OCI-M1 (cell line): ENCODE data around the gene CD248.
A peak's percentile ranks its signal among the peaks of the same experiment; 100 is the strongest.
"Not testable (repeated sequence)": the region's sequence is repeated elsewhere in the genome, so short reads cannot be mapped to it uniquely, and the experiment has no call there.

Experiments used
- DNase-seq: peaks from one replicate; lab custom pipeline; 2025; lab: John Stamatoyannopoulos, UW

Gene CD248

DNA sequence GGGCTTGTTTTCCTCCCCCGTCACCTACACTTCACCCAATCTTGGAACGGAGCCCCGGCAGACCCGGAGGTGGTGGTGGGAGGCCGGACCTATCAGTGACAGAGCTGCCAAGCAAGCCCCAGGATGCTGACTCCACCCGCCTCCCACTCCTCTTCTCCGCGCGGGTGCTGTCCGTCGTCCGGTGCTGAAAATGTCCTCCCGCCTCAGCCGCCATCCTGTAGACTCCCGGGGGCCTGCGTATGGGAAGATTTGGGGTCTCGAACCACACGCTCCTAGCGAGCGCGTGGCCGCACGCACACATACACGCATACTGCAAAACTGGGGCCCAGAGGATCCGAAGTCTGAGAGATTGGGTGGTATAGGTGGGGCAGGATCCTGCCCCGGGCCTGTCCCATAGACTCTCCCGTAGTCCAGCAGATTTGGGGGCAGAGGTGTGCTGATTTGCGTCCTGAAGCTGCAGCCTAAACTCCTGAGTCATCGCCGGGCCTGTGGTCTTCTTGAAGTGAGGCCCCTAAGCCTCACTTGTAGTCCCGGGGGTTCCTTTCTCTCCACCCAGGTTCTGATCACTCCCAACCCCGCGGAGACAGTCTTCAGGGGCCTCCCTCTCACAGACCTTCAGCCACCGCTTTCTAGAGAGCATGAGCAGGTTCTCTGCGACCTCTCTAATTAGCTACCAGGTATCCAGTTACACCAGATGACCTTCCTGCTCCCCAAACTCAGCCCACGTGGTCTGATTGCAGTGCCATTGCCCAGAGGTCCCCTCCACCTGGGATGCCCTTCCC, 27.1 kb downstream of the CD248 start:
- peak; percentile 92 for DNase-seq

DNA sequence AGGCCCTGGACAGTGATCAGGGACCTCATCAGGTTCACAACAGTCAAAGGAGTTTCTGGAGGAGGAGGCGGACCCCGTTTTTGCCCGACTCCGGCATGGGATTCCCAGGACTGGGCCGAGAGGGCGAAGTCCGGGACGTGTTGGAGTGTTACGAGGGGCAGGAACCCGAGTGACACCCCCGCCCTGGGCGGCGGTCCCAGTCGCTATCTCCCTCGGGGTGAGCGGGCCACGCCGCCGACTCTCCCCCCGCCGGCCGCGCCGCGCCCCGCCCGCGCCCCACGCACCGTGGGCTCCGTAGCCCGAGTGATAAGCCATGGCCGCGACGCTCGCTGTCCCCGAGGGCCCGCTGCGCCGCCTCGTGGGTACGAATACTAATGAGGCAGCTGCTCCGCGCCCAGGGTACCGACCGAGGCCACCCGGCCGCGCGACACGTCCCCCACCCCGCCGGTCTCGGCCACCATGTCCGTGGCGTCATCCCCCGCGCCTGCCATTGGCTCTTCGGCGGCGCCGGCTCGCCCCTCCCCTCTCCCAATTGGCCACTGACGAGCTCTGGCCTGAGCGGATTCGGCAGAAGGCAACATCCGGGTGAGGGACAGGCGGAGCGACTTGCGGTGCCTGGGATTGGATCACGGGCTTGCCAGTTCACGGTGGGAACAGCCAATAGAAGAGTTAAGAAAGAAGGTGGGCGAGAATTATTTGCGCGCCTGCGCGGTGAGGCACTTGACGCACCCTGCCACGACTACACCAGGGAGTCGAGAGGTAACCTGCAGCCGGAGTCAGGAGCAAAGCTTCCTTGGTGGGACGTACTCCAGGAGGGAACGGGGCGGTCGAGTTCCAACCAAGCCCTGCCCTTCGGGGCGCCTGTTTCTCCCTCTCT, 27.9 kb downstream of the CD248 start, which contains the start of gene YIF1A:
TSS of gene YIF1A (minus strand) at position 473 of the 877 bp plus-strand sequence. CDS start at position 315, 158 bp downstream.
- peak; percentile 99 for DNase-seq

DNA sequence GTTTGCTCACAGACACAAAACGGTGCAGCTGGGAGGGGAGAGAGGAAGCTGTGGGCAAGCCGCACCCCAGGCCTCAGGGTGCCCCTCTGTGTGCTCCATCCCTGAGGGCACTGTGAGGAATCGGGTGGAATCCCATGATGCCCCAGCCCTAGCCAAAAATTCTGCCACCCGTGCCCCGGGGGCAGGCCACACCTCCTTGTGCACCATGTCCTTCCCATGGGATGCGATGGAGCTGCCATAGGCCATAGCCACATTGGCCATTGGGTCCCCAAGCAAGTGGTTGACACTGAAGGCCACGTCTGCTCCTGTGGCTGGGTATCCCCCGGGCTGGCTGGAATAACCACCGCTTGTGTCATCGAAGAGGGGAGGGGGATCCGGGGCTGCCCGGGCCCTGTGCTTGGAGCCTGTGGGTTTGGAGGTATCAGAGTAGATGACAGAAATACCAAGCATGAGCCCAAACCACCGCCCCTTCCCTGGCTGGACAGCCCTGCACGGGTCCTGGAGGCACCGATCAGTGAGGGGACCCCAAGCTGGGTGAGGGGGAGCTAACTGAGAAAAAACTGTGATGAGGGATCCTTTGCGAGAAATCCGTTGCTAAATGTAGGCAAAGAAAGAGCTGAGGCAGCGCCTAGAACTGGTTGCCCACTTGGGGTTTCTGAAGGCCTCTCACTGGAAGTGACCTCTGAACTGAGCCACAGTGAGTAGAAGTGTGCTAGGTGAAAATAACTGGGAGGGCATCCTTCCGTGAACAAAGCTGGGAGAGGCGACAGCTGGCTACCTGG, 28.8 kb downstream of the CD248 start:
- DNase-seq: peak; percentile 44

DNA sequence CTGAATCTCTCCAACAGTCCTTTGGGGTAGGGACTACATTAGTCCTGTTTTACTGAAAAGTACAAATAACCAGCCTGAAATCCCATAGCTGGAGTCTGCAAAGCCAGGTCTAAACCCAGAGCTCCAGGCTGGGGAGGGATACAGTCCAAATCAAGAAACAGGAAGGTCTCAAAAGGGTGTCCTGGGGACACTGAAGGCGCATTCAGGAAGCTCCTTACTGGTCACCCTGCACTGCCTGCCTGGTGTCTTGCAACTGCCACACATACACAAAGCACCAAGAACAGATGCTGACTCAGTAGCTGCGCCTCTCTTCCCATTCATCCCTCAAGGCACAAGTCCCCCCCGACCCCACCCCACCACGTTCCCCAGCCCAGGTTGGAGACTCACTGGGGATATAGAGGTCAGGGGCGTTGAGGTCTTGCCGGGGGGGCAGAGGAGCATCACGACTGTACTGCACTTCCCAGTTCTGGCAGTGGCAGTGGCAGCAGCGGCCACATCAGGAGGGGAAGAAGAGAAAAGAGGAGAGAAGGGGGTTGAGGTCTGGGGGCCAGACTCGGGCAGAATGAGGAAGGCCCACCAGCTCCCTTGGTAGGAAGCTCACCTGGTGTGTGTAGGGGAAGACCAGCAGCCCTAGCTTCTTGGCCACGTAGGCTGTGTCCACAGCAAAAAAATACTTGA, 29.5 kb downstream of the CD248 start:
- no peak for DNase-seq

DNA sequence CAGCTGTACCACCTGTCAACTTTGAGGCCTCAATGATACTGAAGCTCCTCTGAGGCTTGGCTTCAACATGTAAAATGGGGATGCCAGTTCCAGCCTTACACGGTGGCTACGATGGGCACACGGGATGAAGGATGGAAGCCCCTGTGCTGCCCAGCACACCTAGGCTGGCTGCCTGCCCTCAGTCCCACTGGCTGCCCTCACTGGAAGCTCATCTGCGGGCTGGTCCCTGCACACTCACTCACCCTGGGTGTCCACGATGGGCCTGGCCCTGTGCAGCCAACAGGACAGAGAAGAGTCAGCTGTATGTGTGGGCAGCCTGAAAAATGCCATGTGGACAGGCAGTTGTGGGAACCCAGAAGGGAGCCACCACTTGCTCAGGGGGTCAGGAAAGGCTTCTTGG, 30.1 kb downstream of the CD248 start:
- no peak for DNase-seq

DNA sequence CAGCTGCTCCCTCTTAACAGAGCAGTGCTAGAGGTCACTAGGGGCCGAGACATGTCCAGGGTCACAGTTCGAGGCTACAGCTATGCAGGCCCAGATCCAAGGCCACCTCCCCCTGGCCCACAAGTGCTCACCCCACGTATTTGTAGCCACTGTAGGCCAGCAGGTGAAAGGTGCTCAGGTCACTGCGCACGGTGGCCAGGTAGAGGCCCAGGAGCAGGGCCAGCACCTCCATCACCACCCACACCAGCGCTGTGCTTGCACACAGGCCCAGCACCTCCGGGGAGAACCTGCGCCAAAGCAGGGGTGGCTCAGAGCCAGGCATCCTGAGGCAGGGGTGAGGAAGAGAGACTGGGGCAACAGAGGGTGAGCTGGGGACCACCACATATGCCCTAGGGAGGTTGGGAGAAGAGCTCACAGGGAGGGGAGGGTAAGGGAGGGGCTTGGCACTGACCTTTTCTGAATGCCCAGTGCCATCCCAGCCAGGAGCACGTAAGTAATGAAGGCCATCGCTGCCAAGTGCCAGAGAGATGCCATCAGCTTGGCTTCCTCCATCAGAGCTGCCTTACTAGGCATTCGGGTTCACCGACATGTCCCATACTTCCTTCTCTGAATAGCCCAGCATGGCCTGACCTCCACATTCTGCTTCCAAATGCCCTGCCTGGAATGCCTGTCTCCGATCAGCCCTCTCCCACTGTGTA, 31.4 kb downstream of the CD248 start:
- no peak for DNase-seq

DNA sequence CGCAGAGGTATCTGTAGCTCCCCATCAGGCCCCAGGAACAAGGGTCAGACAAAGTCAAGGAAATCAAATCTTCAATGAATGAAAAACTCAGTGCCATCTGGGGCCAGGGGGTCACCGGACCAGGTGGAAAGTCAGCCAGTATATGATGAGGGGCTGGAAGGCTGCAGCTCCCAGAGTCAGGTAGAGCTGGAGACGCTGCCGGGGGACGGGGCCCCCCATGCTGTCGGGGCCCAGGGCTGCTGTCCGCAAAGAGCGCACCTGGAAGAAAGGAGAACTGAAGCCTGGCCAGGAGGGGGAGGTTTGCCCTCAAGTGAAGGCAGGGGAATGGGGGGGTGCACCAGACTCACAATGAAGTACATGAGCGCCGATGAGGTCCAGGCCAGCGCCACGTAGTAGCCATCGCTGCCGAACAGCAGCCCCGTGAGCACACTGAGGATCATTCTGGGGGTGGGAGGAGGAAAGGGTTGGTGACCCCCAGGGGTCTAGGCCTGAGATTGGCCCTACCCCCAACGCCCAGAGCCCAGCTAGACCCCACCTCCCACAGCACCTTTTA, 32.2 kb downstream of the CD248 start:
- no peak for DNase-seq

DNA sequence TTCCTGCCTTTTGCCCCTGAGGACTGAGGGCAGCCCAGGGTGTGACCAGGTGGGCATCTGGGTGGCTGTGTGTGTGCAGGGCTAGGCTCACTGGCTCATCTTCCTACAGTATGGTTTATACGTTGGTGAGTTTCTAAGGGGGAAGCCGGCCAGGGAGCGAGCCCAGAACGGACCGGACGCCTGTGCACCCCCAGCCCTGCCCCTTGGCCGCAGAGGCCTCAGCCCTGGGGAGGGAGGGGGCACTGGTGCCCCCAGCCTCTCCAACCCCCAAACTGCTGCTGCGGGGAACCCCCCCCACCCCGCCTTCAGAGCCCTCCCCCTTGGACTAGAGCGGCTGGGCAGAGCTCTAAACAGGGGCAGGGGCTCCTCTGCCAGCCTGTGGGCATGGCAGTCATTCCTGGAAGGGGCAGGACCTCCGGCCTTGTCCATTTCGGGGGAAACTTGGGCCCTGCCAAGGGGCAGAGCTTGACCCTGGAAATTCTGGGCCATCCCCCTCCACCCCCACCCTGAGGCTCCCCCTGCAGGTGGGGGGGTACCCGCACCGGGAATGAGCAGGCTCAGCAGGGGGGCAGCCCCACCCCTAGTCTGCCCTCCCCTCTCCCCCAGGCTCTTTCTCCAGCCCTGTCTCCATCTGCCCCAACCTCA, 33.3 kb downstream of the CD248 start:
- DNase-seq: no peak

DNA sequence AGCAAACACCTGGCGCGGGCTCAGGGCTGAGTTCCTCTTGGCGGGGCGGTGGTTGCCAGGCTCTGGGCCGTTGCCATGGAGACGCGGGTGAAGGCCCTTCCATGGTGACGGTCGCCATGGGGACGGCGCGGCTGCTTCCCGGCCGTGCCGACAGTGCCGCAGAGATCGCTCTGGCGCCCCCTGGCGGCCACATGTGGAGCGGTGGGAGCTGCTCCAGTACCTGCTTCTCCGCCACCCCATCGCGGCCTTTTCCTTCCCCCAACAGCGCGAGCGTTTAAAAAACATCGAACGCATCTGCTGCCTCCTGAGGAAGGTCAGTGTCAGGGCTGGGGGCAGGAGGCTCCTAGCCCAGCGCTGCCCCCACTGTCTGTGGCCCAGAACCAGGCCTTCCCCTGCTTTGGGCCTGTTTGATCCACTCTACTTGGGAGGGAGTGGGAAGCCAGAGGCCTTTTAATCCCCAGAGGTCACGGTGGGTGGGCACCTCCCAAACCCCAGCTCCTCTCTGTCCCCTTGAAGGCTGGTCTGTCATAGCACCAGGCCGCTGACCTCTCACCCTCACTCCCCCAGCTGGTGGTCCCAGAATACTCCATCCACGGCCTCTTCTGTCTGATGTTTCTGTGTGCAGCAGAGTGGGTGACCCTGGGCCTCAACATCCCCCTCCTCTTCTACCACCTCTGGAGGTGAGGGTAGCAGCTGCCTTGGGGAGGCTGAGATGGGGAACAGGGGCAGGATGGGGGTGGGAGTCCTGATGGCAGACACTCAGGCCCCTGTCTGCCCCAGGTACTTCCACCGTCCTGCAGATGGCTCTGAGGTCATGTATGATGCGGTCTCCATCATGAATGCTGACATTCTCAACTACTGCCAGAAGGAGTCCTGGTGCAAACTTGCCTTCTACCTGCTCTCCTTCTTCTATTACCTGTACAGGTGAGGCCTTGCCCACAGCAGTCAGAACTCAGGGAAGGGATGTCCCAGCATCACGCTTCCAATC, 34.1 kb downstream of the CD248 start:
- peak; percentile 98 for DNase-seq

DNA sequence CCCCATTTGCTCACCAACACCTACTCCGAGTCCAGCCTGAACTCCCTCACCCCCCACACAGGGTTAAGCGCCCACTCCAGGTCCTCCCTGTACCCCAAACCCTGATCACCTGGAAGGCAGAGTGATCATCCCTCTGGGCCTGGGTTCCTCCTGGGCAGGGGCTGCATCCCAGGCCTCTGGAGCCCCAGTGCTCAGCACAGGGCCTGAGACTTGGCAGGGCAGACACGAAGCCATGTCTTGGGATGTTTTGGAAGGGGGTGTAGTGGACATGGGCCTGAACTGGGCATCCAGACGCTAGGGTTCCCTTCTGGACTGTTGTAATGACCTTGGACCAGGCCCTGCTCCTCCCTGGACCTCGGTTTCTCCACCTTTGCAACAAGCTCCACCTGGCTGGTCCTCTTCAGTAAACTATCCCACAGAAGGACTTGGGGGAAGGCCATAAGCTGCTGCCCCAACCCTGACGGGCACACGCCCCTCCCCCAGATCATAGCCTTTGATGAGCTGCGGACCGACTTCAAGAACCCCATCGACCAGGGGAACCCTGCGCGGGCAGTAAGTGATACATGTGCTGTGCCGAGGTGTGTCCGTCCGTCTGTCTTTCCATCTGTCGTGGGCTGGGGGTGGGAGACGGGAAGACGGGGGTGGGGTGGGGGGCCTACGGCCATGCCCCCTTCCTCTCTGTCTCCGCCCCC, 34.9 kb downstream of the CD248 start:
- no peak for DNase-seq

DNA sequence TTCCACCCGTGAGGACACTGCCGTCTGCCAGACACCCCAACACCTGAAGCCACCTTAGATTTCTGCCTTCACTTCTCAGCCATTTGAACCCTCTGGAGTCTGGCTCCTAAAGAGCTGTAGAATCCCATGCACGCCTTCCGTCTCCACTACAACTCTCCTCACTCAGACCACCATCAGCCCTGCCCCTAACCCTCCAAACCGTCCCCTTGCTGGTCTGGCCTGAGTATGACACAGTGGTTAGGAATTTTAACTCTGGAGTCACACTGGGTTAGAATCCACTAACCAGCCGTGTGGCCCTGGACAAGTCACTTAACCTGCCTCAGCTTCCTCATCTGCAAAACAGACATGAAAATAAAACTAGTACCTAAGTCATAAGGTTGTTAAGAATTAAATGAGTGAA, 35.8 kb downstream of the CD248 start:
- no peak for DNase-seq

DNA sequence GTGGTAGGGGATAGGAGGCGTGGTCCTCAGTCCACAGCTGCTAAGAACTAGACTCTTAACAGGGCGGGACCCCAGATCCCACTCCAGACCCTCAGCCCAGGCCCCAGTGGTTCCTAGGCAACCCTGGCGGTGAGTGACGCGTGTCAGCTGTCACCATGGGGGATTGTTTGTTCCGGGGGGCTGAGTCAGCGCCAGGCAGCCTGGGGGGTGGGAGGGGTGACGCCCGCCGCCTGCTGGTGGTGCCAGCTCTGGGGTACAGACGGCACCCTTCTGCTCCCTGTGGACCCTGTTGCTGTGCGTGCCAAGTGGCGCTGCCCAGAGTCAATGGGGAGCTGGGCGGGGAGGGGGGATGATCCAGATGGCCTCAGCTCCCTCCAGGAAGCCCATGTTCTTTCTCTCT, 36.4 kb downstream of the CD248 start:
- DNase-seq: no peak

DNA sequence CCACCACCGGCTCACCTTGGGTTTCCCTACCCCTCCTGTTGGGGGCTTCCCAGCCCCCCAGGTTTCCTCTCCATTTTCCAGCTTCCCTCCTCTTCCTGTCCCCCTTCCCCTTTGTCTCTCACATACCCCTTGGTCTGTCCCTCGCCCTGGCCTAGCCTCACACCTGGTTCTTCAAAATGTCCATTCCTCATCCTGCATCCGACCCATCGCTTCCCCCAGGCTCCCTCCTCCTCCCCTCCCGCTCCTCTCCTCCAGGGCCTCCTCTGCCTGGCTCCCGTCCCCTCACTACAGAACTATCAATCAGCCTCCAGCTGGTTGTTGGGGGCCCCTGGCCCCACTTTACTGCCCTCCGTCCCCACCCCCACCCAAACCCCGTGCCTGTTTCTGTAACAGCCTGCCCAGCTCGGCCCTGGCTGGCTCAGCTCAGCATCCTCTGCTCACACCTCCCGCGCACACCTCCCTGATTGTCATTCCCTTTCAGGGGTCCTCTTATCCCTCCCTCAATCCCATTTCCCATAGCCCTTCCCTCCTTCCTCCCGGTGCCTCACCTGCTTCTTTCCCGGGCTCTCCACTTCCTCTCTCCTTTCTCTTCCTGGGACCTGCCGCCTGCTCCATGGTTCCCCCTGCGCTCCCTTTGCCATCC, 37.6 kb downstream of the CD248 start:
- no peak for DNase-seq

DNA sequence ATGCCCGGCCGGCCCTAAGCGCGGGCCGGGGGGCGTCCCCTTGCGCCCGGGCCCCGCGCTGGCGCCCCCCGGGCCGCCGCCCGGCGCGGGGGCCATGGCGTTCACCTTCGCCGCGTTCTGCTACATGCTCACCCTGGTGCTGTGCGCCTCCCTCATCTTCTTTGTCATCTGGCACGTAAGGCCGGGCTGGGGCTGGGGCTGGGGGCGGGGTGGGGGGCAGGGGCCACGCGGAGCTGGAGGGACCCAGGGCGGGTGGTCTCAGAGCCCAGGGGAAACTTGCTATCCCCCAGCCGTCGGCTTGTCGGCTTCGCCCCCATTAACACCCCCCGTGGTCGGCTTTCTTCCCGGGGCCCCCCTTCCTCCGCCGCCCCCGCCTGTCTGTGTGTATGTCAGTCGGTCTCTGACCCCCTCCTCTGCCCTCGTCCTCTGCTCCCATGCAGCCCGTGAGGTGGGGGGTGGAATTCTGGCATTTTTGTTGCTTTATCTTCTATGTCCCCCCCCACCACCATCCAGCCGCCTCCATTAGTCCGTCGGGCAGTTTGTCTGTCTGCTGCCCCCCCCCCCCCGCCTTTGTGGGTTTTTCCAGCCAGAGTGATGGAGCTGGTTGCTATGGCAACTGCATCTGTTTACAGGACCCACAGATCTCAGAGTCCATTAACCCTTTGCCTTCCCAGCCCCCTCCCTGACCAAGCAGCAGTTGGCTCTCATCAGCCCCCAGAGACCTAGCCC, 38.3 kb downstream of the CD248 start:
- DNase-seq: peak; percentile 14

DNA sequence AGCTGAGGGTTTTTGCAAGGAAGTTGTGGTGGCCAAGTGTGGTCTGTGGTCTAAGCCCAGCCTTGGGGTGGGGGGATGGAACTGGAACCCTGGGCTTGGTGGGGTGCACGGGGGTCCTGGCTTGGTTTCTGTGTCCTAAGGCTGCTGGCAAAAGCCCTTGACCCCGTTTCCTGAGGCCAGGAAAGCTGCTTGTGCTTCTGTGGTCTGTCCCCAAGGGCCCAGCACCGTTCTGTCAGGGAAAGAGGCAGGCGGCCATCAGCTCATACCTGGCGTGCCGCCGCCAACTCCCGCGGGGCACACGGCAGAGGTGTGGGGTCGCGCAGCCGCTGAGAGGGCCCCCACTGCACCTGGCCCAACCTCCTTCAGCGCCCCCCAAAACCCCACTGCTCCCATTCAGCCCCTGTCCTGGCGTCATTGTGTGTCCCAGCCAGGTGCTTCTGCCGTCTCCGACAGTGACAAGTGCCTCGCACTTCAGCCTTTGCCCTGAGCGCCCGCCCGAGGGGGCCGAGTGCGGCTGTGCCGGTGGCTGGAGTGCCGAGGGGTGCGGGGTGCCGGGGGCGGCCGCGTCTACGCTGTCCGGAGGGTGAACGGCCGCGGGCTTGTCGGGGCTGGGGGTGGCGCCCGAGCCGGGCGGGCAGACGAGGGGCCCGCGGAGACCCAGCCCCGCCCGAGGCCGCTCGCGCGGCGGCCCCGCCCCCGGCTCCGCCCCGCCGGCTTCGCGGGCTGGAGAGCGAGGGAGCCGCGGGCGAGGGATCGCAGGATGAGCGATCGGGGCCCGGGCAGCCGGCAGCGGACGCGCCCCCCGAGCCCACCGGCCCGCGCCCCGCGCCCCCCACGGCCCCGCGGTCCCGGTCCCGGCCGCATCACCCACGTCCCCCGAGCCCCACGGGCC, 39.1 kb downstream of the CD248 start, which contains the start of gene CNIH2:
TSS of gene CNIH2 (plus strand) at position 705 of the 892 bp plus-strand sequence. CDS start 282 bp downstream, outside the sequence.
- DNase-seq: peak; percentile 59

DNA sequence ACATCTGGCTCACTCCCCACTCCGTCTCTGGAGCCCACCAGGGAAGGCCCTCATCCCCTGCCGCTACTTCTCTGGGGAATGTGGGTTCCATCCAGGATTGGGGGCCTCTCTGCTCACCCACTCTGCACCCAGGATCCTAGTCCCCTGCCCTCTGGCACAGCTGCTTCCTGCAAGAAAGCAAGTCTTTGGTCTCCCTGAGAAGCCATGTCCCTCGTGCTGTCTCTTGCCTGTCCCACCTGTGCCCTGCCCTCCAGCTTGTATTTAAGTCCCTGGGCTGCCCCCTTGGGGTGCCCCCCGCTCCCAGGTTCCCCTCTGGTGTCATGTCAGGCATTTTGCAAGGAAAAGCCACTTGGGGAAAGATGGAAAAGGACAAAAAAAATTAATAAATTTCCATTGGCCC, 39.8 kb downstream of the CD248 start:
- DNase-seq: not testable (repeated sequence)
